Body of pancreas (tissue), 4 donors: Measurements from ENCODE around the gene DPP9.

Source experiments
- POLR2A ChIP-seq, 3 donors: fragments of 450-650 bp; IDR thresholded peaks; one replicate each; pipeline ENCODE4 v1.6.1; 2016; ENCODE audit warnings: antibody characterized with exemption in 3 of 3, mild to moderate bottlenecking in 2 of 3
- TF ChIP-seq, protein P1 (sequence below), 7 experiments: fragments of 450-650 bp in 4 of 7; fragments of 200-600 bp in 3 of 7; sonication (generic) in 3 of 7; IDR thresholded peaks; one replicate each; pipeline ENCODE4 v1.5.1; 2016 to 2019; ENCODE audit warnings: antibody characterized with exemption in 7 of 7

DNA sequence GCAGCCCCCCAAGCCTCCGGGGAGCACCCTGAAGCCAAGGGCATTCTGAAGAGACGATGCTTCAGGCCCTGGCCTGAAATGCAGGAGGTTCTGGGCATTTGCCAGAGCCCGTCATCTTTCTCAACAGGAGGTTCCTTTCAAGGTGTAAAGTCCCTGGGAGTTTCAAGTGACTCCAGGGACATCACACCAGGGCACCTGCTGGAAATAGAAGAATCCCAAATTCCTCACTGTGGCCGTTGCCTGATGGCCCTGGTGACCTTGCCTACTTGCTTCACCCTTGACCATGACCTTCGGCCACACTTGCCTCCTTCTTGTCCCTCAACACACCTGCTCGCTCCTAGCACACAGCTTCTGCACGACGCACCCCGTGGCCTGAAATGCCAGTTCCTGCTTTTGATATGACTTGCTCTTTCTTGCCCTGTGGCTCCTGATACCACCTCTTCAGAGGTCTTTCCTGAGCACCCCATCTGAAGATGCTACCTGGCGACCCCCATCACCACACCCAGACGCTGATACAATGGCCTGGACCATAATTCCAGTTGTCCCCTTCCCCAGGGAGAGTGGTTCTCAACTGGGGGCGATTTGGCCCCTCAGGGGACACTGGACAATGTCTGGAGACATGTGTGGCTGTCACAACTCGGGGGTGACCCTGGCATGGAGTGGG is 3.5 kb downstream of the DPP9 start:
- TF ChIP-seq, protein P1, sequence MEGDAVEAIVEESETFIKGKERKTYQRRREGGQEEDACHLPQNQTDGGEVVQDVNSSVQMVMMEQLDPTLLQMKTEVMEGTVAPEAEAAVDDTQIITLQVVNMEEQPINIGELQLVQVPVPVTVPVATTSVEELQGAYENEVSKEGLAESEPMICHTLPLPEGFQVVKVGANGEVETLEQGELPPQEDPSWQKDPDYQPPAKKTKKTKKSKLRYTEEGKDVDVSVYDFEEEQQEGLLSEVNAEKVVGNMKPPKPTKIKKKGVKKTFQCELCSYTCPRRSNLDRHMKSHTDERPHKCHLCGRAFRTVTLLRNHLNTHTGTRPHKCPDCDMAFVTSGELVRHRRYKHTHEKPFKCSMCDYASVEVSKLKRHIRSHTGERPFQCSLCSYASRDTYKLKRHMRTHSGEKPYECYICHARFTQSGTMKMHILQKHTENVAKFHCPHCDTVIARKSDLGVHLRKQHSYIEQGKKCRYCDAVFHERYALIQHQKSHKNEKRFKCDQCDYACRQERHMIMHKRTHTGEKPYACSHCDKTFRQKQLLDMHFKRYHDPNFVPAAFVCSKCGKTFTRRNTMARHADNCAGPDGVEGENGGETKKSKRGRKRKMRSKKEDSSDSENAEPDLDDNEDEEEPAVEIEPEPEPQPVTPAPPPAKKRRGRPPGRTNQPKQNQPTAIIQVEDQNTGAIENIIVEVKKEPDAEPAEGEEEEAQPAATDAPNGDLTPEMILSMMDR (IDR thresholded peaks at IDR 0.05) = no peak
- TF ChIP-seq POLR2A (IDR thresholded peaks at IDR 0.05) = no peak
